Neural cell (in vitro differentiated cells): ENCODE results near the gene DKC1. TPM values are rescaled to one million over a fixed set of nuclear protein-coding genes. Genes with fewer than 3 reads are reported as not detected.
A peak's percentile ranks its signal among the peaks of the same experiment; 100 is the strongest.

Experiments used
- H2AFZ ChIP-seq: fragments of 200-600, 300-800 bp; sonication (generic), shearing (Covaris generic); 2 replicates; pipeline ENCODE4 v1.6.0; 2014; ENCODE audit warnings: low read depth, mild to moderate bottlenecking, antibody characterized with exemption, low read length, moderate library complexity
- H3F3A ChIP-seq: fragments of 200-600 bp; shearing (Covaris generic); 2 replicates; pipeline ENCODE4 v1.6.1; 2016; ENCODE audit warnings: mild to moderate bottlenecking, moderate library complexity, mixed read lengths, antibody characterized with exemption, low read length; ENCODE audit not compliant: insufficient read depth, poor library complexity, severe bottlenecking
- H3K27ac ChIP-seq: fragments of 200-600, 300-800 bp; sonication (generic), shearing (Covaris generic); 2 replicates; pipeline ENCODE4 v1.5.1; 2014; ENCODE audit warnings: mild to moderate bottlenecking, low read length, moderate library complexity
- H3K27me3 ChIP-seq: fragments of 300-800, 200-600 bp; sonication (generic), shearing (Covaris generic); 2 replicates; pipeline ENCODE4 v1.6.0; 2014; ENCODE audit warnings: mild to moderate bottlenecking, low read depth, low read length, moderate library complexity; ENCODE audit not compliant: insufficient read depth
- H3K36me3 ChIP-seq: fragments of 300-800, 200-600 bp; sonication (generic), shearing (Covaris generic); 2 replicates; pipeline ENCODE4 v1.5.1; 2014; ENCODE audit warnings: mild to moderate bottlenecking, antibody characterized with exemption, low read length, moderate library complexity; ENCODE audit not compliant: insufficient read depth
- H3K4me2 ChIP-seq: fragments of 300-800, 200-600 bp; sonication (generic), shearing (Covaris generic); 2 replicates; pipeline ENCODE4 v1.6.0; 2014; ENCODE audit warnings: mild to moderate bottlenecking, low read length
- H3K4me3 ChIP-seq: fragments of 300-800, 200-600 bp; sonication (generic), shearing (Covaris generic); 2 replicates; pipeline ENCODE4 v1.5.1; 2014; ENCODE audit warnings: mild to moderate bottlenecking, low read length, moderate library complexity
- H3K79me2 ChIP-seq: fragments of 200-600 bp; shearing (Covaris generic); replicated peaks from 2 replicates; pipeline ENCODE4 v1.6.0; 2014; ENCODE audit warnings: mild to moderate bottlenecking, low read length, moderate library complexity; ENCODE audit not compliant: insufficient read depth
- H3K9ac ChIP-seq: fragments of 300-800, 200-600 bp; sonication (generic), shearing (Covaris generic); 2 replicates; pipeline ENCODE4 v1.6.1; 2016; ENCODE audit warnings: mild to moderate bottlenecking, low read length, mixed read lengths
- H3K9me2 ChIP-seq: fragments of 200-600 bp; shearing (Covaris generic); 2 replicates; pipeline ENCODE4 v1.6.1; 2016; ENCODE audit warnings: mild to moderate bottlenecking, low read length, mixed read lengths; ENCODE audit not compliant: insufficient read depth
- H3K9me3 ChIP-seq: fragments of 200-600, 300-800 bp; sonication (generic), shearing (Covaris generic); 2 replicates; pipeline ENCODE4 v1.6.1; 2016; ENCODE audit warnings: mild to moderate bottlenecking, mixed run types, low read length, moderate library complexity, mixed read lengths
- H4K20me1 ChIP-seq: fragments of 200-600 bp; shearing (Covaris generic); 2 replicates; pipeline ENCODE4 v1.6.1; 2016; ENCODE audit warnings: mild to moderate bottlenecking, mixed run types; ENCODE audit not compliant: insufficient read depth
- EP300 ChIP-seq: fragments of 450-650 bp; conservative IDR thresholded peaks from 2 replicates; pipeline ENCODE4 v1.6.1; 2014; ENCODE audit warnings: antibody characterized with exemption, mild to moderate bottlenecking, moderate library complexity; ENCODE audit not compliant: poor library complexity, severe bottlenecking
- EZH2 ChIP-seq: fragments of 200-600, 300-800 bp; shearing (Covaris generic), sonication (generic); IDR thresholded peaks from 2 replicates; pipeline ENCODE4 v1.6.1; 2014; ENCODE audit warnings: antibody characterized with exemption, low read length, borderline replicate concordance, mild to moderate bottlenecking; ENCODE audit not compliant: insufficient read depth, poor library complexity, severe bottlenecking
- MXI1 ChIP-seq: fragments of 450-650 bp; conservative IDR thresholded peaks from 2 replicates; pipeline ENCODE4 v1.6.1; 2014; ENCODE audit warnings: antibody characterized with exemption, mild to moderate bottlenecking; ENCODE audit not compliant: poor library complexity, severe bottlenecking
- POLR2AphosphoS5 ChIP-seq: IDR thresholded peaks from 2 replicates; pipeline ENCODE4 v1.6.1; 2012
- RAD21 ChIP-seq: fragments of 450-650 bp; conservative IDR thresholded peaks from 2 replicates; pipeline ENCODE4 v1.6.1; 2014; ENCODE audit warnings: antibody characterized with exemption, mild to moderate bottlenecking, moderate library complexity
- SMC3 ChIP-seq: fragments of 450-650 bp; conservative IDR thresholded peaks from 2 replicates; pipeline ENCODE4 v1.6.1; 2014; ENCODE audit warnings: antibody characterized with exemption, mild to moderate bottlenecking, moderate library complexity; ENCODE audit not compliant: poor library complexity
- TAF1 ChIP-seq: IDR thresholded peaks from 2 replicates; pipeline ENCODE4 v1.6.1; 2012; ENCODE audit warnings: low read depth
- polyA plus RNA-seq: library from polyadenylated mRNA; depleted of rRNA; stranded (reverse); fragments of >200 nt; gene quantifications from 2 replicates; pipeline ENCODE4 v1.2.3, GENCODE V29; 2014
- TF ChIP-seq, protein P1 (sequence below): IDR thresholded peaks from 2 replicates; pipeline ENCODE4 v1.6.1; 2012; ENCODE audit warnings: borderline replicate concordance
- TF ChIP-seq, protein P2 (sequence below): fragments of 450-650 bp; IDR thresholded peaks from 2 replicates; pipeline ENCODE4 v1.5.1; 2014; ENCODE audit warnings: antibody characterized with exemption, mild to moderate bottlenecking, moderate library complexity; ENCODE audit not compliant: poor library complexity, severe bottlenecking

DKC1 gene
- polyA plus RNA-seq, 1 donor from 2014 or later, result 32.1 TPM

DNA sequence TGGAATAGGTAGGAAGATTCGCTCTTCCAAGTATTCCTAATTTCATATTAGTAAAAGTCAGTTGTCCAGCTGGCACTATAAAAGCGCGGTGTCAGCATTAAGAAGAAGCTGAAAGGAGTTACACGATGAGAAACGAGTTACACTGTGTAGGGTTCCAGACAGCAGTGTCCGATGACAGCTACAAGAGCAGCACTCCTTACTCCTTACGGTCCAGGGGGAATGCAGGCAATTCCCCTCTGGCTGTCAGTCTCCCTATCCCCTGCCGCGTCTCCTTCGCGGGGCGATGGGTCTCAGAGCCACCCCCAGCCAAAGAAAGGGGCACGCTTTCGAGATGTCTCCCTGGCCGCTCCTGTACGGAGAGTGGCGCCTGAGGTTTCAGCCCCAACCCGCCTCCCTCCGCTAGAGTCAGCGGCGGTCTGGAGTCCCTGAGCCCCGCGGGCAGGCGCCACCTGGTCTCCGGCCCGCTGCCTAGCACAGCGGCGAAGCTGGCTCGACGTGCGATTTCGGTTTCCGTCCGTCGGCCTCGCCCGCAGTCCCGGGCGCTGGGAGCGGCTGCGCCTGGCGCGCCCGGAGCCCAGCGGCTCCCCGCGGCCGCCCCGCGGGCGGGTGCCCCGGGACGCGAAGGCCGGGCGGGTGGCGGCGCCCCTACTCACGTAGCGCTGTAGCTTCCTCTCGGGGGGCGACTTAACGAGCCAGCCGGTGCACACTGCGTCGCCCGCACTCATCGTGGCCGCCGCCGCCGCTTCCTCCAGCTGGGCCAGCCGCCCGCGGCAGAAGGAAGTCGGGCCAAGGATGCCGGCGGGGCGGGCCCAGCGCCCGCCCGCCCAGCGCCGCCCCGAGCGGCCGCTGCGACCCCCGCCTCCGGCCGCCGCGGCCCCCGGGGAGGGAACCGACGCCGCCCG lies 12.1 kb upstream of the DKC1 start, which contains the start of gene GAB3:
GAB3 (minus strand) TSS at position 777 of the 902 bp plus-strand sequence; CDS start at position 725, 52 bp downstream.
- H2AFZ ChIP-seq, result no peak within 1 kb of the TSS
- TF ChIP-seq EP300 (no peak), RAD21 (no peak), MXI1 (no peak), TAF1 (no peak), EZH2 (no peak), POLR2AphosphoS5 (no peak), SMC3 (no peak)
- TF ChIP-seq, protein P1, sequence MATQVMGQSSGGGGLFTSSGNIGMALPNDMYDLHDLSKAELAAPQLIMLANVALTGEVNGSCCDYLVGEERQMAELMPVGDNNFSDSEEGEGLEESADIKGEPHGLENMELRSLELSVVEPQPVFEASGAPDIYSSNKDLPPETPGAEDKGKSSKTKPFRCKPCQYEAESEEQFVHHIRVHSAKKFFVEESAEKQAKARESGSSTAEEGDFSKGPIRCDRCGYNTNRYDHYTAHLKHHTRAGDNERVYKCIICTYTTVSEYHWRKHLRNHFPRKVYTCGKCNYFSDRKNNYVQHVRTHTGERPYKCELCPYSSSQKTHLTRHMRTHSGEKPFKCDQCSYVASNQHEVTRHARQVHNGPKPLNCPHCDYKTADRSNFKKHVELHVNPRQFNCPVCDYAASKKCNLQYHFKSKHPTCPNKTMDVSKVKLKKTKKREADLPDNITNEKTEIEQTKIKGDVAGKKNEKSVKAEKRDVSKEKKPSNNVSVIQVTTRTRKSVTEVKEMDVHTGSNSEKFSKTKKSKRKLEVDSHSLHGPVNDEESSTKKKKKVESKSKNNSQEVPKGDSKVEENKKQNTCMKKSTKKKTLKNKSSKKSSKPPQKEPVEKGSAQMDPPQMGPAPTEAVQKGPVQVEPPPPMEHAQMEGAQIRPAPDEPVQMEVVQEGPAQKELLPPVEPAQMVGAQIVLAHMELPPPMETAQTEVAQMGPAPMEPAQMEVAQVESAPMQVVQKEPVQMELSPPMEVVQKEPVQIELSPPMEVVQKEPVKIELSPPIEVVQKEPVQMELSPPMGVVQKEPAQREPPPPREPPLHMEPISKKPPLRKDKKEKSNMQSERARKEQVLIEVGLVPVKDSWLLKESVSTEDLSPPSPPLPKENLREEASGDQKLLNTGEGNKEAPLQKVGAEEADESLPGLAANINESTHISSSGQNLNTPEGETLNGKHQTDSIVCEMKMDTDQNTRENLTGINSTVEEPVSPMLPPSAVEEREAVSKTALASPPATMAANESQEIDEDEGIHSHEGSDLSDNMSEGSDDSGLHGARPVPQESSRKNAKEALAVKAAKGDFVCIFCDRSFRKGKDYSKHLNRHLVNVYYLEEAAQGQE, result no peak
- TF ChIP-seq, protein P2, sequence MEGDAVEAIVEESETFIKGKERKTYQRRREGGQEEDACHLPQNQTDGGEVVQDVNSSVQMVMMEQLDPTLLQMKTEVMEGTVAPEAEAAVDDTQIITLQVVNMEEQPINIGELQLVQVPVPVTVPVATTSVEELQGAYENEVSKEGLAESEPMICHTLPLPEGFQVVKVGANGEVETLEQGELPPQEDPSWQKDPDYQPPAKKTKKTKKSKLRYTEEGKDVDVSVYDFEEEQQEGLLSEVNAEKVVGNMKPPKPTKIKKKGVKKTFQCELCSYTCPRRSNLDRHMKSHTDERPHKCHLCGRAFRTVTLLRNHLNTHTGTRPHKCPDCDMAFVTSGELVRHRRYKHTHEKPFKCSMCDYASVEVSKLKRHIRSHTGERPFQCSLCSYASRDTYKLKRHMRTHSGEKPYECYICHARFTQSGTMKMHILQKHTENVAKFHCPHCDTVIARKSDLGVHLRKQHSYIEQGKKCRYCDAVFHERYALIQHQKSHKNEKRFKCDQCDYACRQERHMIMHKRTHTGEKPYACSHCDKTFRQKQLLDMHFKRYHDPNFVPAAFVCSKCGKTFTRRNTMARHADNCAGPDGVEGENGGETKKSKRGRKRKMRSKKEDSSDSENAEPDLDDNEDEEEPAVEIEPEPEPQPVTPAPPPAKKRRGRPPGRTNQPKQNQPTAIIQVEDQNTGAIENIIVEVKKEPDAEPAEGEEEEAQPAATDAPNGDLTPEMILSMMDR, result no peak

DNA sequence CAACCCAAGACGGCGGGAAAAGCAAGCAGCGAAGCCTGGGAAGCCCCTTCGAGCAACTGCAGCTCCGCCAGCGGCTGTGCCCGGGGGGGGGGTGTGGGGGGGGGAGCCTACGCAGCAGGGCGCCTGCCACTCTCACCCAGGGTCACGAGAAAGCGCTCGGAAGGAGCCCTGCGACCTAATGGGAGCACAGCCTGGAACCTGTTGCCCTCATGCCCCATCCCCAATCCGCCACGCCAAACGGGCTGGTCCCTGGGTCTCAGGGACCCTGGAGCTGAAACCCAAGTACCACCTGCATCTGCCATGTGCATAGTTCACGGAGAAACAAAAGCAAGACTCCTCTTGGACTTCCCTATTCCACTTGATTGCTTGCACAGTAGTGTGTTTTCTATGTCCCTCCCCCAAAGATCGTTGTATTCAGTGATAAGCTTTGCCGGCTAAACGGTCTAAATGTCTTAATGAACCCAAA lies 11.4 kb upstream of the DKC1 start:
- TF ChIP-seq POLR2AphosphoS5, result no peak
- TF ChIP-seq MXI1, result no peak
- TF ChIP-seq EZH2, result no peak
- TF ChIP-seq SMC3, result no peak
- TF ChIP-seq TAF1, result no peak
- TF ChIP-seq, protein P2, result no peak
- TF ChIP-seq EP300, result no peak
- no peak for TF ChIP-seq RAD21
- TF ChIP-seq, protein P1, result no peak
- H3F3A ChIP-seq, result no peaks in the 10 kb centered on the region
- no peaks in the 10 kb centered on the region for H3K9me2 ChIP-seq
- H3K27ac ChIP-seq, result no peak overlapping the region
- no peak overlapping the region for H3K4me3 ChIP-seq
- no peaks in the 10 kb centered on the region for H3K36me3 ChIP-seq
- H4K20me1 ChIP-seq, result no peaks in the 10 kb centered on the region
- H3K4me2 ChIP-seq, result no peak overlapping the region
- H3K9me3 ChIP-seq, result no peaks in the 10 kb centered on the region
- peaks cover 37% of the 10 kb centered on the region for H3K27me3 ChIP-seq
- no peak overlapping the region for H2AFZ ChIP-seq
- H3K79me2 ChIP-seq, result no peaks in the 10 kb centered on the region
- H3K9ac ChIP-seq, result no peak overlapping the region

More for the DNA sequence above, 12.1 kb upstream of the DKC1 start, which contains the start of gene GAB3:
- H3K79me2 ChIP-seq, result no peaks in the 10 kb centered on the region
- H3K9me2 ChIP-seq, result no peaks in the 10 kb centered on the region
- no peaks in the 10 kb centered on the region for H3F3A ChIP-seq
- H3K27ac ChIP-seq, result no peak within 1 kb of the TSS
- no peaks in the 10 kb centered on the region for H3K36me3 ChIP-seq
- H3K4me3 ChIP-seq, result peak within 1 kb of the TSS; percentile 35
- no peaks in the 10 kb centered on the region for H3K9me3 ChIP-seq
- peaks cover 37% of the 10 kb centered on the region for H3K27me3 ChIP-seq
- H3K9ac ChIP-seq, result no peak within 1 kb of the TSS
- H4K20me1 ChIP-seq, result no peaks in the 10 kb centered on the region
- H3K4me2 ChIP-seq, result no peak within 1 kb of the TSS
